NCI-H82 treated with DMSO at 0.1 percent for 48 hours (cell line): Measurements from ENCODE around the gene IFITM2.
"Not testable (repeated sequence)": the region's sequence is repeated elsewhere in the genome, so short reads cannot be mapped to it uniquely, and the experiment has no call there.

ENCODE experiments used
- DNase-seq: peaks from one replicate; lab custom pipeline; 2025; ENCODE audit not compliant: unreplicated experiment; lab: John Stamatoyannopoulos, UW

Gene IFITM2

DNA sequence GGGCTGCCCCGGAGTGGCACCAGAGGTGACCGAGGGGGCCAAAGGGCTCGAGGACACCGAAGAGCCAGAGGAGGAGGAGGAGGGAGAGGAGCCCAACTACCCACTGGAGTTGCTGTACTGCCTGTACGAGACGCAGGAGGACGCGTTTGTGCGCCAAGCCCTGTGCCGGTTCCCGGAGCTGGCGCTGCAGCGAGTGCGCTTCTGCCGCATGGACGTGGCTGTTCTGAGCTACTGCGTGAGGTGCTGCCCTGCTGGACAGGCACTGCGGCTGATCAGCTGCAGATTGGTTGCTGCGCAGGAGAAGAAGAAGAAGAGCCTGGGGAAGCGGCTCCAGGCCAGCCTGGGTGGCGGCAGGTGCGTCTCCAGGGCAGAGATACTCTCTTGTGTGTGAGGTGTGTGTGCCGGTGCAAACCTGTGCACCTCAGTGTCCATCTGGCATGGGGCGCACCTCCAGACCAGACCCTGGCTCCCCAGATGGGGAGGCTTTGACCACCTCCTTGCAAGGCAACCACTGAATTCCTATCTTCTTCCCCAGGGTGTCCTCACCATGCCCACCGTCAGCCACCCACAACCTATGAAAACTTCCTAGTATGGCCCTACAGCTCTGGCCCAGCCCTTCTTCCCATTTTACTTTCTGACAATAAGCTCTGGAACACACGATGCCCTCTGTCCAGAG, 26.0 kb upstream of the IFITM2 start:
- DNase-seq, result no peak

DNA sequence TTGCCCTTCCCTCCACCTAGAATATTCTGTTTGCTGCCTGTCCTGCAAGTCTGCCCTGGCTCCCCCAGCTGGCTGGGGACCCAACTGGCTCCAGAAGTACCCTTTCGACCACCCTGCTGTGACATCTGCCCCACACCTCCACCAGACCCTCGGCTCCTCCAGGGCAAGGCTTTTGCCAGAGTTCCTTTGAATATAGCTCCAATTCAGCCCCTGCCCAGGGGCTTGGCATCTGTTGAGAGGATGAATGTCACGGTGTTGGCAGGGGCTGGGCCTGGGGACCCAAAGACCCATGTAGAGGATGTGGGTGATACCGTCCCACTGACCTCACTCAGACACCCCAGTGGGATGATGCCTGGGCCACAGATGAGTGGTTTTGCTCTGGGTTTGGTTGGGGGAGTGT, 25.4 kb upstream of the IFITM2 start:
- DNase-seq, result no peak

DNA sequence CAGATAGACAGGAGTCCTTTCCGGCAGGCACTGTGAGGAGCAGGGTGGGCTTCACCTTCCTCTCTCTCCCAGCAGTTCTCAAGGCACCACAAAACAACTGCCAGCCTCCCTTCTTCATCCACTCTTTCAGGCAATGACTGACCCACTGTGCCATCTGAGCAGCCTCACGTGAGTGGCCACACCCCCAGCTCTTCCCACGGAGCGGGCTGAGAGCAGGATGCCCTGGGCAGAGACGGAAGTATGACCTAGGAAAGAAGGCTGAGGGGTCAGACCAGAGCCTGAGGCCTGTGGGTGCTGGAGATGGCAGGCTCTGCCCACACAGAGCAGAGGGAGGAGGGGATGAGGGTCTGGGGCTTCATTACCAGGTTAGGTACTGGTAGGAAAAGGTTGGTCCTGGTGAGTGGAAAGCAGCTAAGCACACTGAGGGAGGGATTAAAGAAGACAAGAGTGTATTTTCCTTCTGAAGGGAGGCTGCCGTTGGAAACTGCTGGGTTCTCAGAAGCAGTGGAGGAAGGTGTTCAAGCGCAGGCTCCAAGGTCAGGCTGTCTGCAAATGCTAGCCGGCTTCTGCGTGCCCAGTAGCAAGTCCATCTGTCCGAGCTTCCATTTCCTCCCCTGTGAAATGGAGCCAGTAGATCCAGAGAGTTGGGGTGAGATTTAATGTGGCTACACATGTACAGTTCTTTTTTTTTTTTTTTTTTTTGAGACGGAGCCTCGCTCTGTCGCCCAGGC, 24.8 kb upstream of the IFITM2 start:
- no peak for DNase-seq

DNA sequence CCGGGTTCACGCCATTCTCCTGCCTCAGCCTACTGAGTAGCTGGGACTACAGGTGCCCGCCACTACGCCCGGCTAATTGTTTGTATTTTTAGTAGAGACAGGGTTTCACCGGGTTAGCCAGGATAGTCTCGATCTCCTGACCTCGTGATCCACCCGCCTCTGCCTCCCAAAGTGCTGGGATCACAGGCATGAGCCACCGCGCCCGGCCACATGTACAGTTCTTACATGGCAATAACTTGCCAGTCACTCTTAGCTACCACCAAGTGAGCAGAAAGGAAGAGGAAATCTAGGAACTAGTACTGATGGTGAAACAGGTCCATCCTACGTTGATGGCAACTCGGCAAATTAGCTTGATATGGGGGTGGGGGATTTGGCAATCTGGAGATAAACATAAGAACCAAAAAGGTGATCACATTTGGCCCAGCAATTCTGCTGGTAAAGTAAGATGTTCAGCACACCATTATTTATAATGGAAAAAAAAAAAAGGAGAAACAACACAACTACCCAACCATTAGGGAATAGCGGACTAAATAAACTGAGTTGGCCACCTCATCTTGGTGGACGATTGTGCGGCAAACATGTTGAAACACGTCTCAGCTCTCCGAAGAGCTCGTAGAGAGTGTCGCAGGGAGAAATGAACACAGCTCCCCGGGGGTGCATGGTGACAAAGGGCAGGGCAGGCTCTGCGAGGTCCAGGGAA, 24.1 kb upstream of the IFITM2 start:
- no peak for DNase-seq

DNA sequence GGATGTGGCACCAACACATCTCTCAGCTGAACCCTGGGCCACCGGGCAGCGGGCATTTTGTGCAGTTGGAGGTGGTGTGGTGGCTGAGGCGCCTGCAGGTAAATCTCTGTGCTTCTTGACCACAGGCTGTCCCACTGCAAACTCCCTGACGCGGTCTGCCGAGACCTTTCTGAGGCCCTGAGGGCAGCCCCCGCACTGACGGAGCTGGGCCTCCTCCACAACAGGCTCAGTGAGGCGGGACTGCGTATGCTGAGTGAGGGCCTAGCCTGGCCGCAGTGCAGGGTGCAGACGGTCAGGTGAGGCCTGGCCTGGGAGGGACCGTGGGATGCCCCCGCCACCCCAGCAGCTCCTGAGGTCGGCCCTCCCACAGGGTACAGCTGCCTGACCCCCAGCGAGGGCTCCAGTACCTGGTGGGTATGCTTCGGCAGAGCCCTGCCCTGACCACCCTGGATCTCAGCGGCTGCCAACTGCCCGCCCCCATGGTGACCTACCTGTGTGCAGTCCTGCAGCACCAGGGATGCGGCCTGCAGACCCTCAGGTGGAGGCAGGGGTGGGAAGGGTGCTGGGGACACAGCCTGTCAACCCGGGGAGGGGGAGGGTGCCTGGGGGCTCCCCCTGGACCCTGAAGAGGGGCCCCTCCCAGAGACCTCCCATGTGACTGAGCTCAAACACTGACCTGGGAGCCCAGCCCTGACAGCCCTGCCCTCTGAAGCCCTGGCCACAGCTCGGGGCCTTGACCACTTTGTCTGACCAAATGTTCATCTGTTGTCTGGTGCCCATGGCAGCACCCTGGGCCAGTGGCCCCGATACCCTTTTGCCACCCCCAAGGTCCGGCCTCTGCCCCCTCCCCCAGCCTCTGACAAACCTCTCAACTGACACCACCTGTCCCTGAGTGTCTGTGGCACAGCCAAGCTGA, 23.3 kb upstream of the IFITM2 start:
- no peak for DNase-seq

DNA sequence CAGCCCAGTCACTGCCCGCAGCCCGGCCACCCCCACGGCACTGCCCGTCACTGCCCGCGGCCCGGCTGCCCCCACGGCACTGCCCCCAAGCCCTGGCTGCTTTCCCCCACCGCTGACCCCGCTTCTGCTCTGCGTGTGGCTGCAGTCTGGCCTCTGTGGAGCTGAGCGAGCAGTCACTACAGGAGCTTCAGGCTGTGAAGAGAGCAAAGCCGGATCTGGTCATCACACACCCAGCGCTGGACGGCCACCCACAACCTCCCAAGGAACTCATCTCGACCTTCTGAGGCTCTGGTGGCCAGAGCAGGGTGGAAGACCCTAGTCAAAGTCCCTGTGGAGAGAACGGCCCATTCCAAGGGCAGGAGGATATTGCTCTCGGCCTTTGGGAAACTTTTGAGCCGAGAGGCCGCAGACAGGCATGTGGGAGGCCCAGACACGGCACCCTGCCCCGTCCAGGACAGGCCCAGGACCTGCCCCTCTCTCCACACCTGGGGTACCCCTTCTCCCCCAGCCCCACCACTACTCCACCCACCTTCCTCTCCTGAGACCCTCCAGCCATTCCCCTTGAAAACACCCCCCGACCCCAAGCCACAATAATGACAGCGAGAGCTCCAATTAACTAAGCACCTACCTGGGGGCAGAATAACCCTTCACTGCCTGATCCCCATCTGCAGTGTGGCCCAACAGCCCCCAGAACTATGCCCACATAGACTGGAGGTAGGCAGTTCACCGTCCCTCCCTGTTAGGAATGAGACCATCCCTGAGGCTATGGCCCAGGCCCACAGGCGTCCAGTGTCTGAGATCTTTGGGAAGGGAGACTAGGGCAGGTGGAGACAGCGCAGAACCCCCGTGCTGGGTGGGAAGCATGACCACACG, 22.4 kb upstream of the IFITM2 start:
- DNase-seq, result no peak

DNA sequence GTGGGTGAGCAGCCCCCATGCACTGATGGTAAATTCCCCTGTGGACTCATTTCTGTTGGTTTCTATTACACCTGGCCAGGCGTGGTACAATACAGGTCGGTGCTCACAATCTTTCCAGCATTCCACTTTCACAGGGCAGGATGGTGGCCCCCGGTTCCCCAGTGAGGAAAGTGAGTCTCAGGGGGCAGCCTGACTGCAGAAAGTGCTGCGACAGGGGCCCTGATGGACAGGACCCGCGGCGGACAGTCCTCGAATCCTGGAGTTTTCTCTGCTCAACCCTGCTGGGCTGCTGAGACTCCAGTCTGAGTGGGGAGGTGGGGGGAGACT, 21.8 kb upstream of the IFITM2 start:
- no peak for DNase-seq

DNA sequence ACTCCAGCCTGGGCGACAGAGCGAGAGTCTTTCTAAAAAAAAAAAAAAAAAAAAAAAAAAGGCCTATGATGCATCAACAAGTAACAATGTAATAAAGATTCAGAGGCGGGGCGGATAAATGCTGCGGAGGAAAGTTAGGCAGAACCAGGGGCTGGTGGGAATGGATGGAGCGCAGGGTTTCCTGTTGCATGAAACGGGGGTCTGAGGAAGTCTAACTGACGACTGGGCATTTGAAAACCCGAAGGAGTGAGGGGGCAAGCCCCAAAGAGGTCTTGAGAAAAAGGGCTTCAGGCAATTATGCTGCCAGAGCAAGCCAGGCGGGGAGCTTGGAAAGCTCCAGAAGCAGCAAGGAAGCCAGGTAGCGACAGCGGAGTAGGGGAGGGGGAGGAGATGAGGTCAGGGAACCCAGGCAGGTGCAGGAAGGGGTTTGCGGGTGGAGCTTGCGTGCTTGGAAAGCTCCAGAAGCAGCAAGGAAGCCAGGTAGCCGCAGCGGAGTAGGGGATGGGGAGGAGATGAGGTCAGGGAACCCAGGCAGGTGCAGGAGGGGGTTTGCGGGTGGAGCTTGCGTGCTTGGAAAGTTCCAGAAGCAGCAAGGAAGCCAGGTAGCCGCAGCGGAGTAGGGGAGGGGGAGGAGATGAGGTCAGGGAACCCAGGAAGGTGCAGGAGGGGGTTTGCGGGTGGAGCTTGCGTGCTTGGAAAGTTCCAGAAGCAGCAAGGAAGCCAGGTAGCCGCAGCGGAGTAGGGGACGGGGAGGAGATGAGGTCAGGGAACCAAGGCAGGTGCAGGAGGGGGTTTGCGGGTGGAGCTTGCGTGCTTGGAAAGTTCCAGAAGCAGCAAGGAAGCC, 20.4 kb upstream of the IFITM2 start:
- DNase-seq, result not testable (repeated sequence)

DNA sequence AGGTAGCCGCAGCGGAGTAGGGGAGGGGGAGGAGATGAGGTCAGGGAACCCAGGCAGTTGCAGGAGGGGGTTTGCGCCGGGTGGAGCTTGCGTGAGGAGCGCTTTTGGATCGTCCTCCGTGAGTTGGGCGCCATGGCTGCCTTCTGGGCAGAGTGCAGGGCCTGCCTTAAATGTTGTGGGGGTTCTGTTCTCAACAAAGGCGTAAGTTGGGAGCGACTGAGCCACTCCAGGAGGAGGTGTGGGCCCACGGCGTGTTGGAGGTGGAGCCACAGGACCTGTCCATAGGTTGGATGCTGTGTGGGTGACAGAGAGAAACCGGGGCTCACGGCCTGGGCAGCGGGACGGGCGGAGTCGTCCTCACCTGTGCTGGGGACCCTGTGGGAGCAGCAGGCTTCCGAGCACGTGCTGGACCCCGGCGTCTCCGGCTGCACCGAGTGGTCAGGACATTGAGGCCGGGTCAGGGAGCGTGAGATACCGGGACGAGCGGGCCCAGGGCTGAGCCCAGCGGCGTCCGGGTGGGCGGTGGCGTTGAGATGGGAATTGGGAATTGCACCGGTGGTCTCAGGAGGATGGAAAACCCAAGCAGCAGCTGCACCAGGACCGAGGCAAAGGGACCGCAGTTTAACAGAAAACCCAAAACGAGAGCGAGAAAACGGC, 19.7 kb upstream of the IFITM2 start:
- DNase-seq, result no peak

DNA sequence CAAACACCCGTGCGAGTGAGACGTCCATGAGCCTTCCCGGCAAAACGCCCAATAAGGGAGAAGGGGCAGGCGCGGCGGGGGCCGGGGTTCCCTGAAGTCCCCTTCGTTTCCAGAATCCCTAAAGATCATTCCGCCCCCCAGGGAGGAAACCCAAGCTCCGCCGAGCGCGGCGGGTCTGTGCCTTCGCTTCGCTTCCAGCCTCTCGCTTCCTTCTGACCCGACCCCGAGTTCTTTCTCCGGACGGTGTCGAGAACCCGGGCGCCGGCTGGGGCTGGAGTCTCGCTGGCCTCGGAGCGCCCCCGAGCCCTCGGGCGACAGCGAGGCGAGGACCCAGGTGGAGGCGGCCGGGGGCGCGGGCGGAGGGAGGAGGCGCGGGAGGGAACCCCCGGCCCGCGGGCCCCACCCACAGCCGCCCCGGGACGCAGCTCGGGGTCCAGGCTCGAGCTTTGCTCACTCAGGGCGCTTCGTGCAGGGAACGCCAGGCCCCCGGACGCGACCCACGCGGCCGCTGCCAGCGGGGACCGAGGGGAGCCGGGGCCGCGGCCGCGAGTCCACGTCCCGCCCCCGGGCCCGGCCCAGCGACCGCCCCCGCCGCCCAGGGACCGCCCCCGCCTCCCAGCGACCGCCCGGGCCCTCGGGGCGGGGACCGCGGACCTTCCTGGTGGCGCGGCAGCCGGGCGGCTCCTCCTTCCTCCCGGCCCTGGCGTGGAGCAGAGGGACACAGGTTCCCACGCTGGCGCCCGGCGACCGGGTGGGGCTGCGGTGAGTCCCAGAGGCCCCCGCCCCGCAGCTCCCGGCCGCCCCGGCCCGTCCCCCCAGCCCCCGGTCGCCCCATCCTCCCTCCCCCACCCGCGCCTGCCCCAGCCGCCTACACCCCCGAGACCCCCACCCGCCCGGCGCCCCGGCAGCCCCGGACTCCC, 18.9 kb upstream of the IFITM2 start, which contains the start of gene PGGHG:
TSS of gene PGGHG (plus strand) at position 649 of the 920 bp plus-strand sequence. CDS start 691 bp downstream, outside the sequence.
- no peak for DNase-seq

DNA sequence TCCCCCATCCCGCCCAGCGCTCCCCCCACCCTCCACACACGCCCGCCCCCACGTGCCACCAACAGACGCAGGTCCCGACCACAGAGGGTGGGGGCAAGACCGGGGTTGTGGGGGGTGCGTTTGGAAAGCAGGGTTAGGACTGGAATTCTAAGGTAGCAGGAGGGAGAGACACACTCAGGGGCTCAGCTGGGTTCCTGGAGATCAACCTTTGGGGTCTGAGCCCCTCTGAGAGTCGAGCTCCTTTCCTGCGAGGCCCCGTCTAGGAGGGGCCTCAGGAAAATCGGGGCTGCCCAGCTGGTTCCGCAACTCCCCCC, 18.3 kb upstream of the IFITM2 start:
- DNase-seq, result no peak

DNA sequence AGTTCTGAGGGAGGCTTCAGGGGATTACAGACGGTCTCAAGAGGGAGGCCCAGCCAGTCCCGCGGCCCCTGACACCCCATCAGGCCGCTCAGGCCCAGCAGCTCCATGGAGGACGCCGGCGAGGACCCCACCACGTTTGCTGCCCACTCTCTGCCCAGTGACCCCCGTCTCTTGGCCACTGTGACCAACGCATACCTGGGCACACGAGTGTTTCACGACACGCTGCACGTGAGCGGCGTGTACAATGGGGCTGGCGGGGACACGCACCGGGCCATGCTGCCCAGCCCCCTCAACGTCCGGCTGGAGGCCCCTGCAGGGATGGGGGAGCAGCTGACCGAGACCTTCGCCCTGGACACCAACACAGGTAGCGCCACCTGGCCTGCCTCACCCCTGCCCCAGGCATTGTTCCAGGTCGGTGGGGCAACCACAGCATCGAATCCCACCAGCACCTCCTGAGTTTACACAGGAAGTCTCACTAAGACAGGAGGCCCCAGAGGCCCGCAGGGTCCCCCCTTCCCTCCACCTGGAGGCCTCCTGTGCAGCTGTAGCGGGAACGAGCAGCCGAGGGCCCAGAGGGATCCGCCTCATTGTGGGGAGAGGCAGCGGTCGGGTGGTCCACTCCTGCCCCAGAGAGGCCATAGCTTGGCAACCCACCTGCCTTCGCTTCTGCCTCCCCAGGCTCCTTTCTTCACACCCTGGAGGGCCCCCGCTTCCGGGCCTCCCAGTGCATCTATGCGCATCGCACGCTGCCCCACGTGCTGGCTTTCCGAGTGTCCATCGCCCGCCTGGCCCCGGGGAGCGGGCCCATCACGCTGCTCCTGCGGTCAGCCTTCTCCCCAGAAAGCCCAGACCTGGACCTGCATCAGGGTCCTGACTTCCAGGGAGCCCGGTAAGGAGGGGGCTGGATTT, 17.6 kb upstream of the IFITM2 start:
- DNase-seq, result no peak

DNA sequence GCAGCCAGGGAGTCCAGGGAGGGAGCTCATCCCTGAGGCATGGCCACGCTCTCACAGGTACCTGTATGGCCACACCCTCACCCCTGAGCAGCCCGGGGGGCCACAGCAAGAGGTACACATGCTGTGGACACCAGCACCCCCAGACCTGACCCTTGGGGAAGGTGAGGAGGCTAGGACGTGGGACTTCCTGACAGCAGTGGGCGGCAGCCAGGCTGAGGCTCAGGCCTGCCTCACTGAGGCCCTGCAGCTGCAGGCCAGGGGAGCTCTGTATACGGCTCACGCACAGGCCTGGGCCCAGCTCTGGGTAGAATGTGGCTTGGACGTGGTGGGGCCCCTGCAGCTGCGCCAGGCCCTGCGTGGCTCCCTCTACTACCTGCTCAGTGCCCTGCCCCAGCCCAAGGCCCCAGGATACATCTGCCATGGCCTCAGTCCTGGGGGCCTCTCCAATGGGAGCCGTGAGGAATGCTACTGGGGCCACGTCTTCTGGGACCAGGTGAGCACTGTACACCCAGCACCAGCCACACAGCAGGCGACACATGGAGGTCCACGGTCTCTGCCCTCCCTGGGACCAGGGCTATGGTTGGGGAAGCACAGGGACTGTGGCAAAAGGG, 16.9 kb upstream of the IFITM2 start:
- DNase-seq, result no peak

DNA sequence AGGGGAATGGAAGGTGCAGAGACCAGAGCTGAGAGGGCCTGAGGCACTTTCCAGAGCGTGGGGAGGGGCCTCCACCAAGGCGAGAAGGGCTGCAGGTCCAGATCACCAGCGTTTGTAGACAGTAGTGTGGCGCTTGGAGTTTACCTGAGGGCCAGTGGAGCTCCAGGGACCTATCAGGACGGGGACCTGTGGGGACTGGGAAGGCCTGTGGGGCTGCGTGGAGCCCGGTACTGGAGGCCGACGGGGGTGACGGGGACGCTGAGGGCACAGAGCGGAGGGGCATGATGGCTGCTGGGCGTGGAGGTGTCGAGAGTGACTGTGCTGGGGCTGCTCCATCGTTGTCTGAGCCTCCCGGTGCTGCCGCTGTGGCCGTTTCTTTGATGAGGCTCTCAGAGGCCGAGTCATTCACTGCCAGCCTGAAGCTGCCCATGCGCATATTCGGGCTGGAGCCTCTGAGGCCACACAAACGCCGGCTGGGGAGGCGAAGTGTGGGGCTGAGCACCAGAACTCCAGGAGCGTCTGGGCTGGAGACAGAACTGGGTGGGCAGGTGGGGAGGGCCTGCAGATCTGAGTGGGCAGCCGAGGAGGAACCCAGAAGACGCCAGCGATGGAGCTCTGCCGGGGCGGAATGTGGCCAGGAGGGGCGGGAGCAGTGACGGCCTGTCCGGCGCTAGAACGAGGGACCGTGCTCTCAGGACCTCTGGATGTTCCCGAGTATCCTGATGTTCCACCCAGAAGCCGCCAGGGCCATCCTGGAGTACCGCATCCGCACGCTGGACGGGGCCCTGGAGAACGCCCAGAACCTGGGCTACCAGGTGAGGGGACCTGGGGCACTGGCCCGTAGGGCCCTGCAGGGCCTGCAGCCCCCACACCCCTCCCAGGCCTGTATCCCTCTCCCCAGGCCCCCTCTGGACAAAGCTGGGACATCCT, 16.1 kb upstream of the IFITM2 start:
- DNase-seq, result no peak
